Testis (tissue), 3 donors: ENCODE results near the gene PDCL2. TPM values are rescaled to one million over a fixed set of nuclear protein-coding genes. Genes with fewer than 3 reads are reported as not detected.

Experiments used
- DNase-seq: peaks from one replicate; pipeline ENCODE4 v3.0.0-alpha.2; 2019
- H3K27ac ChIP-seq, 2 donors: fragments of 200-600 bp; sonication (generic); one replicate each; pipeline ENCODE4 v1.5.1; 2019
- H3K27me3 ChIP-seq: fragments of 200-600 bp; sonication (generic); one replicate; pipeline ENCODE4 v1.5.1; 2019
- H3K36me3 ChIP-seq: fragments of 200-600 bp; sonication (generic); one replicate; pipeline ENCODE4 v1.5.1; 2017; ENCODE audit warnings: low read depth; ENCODE audit errors: missing control alignments
- H3K4me1 ChIP-seq: fragments of 200-600 bp; sonication (generic); one replicate; pipeline ENCODE4 v1.5.1; 2019
- H3K4me3 ChIP-seq, 2 donors: fragments of 200-600 bp; sonication (generic); one replicate each; pipeline ENCODE4 v1.5.1; 2017 to 2019
- H3K9me3 ChIP-seq: fragments of 200-600 bp; sonication (generic); one replicate; pipeline ENCODE4 v1.5.1; 2017
- CTCF ChIP-seq, 3 experiments: fragments of 450-650 bp in 2 of 3; fragments of 200-600 bp in 1 of 3; sonication (generic) in 1 of 3; IDR thresholded peaks; one replicate each; pipeline ENCODE4 v1.5.1; 2016 to 2019; ENCODE audit warnings: antibody characterized with exemption in 3 of 3, mild to moderate bottlenecking in 2 of 3, moderate library complexity in 1 of 3
- POLR2A ChIP-seq: fragments of 450-650 bp; IDR thresholded peaks from one replicate; pipeline ENCODE4 v1.6.1; 2017; ENCODE audit warnings: antibody characterized with exemption, mild to moderate bottlenecking, moderate library complexity
- WGBS, 2 donors: methylation state at CpG; one replicate each; pipeline ENCODE4 v1.1.5; 2018; 5-methylcytosine and 5-hydroxymethylcytosine counted together
- intact Hi-C: fragments of 100-400 bp; cut with DNase I; formaldehyde crosslinking; loops from one replicate; pipeline ENCODE4 v1.15.1; 2023; ENCODE audit warnings: low total_unique reads
- polyA plus RNA-seq: library from polyadenylated mRNA; stranded (reverse); fragments of 350-450 nt; fragmentation: Illumina TruSeq; extraction: RNeasy Lipid Tissue Mini Kit (QIAGEN cat#74804); gene quantifications from one replicate; pipeline ENCODE4 v1.2.3, GENCODE V29; 2014; ENCODE audit warnings: low read depth, low replicate concordance; ENCODE audit not compliant: insufficient read depth
- total RNA-seq, 2 donors: library from RNA; depleted of rRNA; stranded (reverse); fragments of >200 nt; gene quantifications; one replicate each; pipeline ENCODE4 v1.2.3, GENCODE V29; 2016

PDCL2 gene
- total and polyA plus RNA-seq, 3 donors from 2014 or later, result 15.7 to 84.6 (median 28.6) TPM

GRCh38 chr4:55509266-55509665 lies 82.8 kb downstream of the PDCL2 start:
- Histone ChIP-seq H3K27ac (no peak overlapping the region), H3K27me3 (no peaks in the 10 kb centered on the region), H3K36me3 (no peaks in the 10 kb centered on the region), H3K4me1 (no peaks in the 10 kb centered on the region), H3K9me3 (no peaks in the 10 kb centered on the region), H3K4me3 (no peak overlapping the region)
- DNase-seq, result no peak
- WGBS, 2 donors, result 54 to 74% methylated on average over 3 of the region's 3 CpGs
- intact Hi-C loops, result no loop called here
- TF ChIP-seq POLR2A (no peak), CTCF (IDR thresholded peaks at IDR 0.05) (no peak)

- 75 to 89% methylated on average over 1 of the region's 1 CpG for WGBS, 2 donors
- Histone ChIP-seq H3K27me3 (no peaks in the 10 kb centered on the region), H3K9me3 (no peaks in the 10 kb centered on the region), H3K4me1 (no peaks in the 10 kb centered on the region), H3K27ac (no peak overlapping the region), H3K4me3 (no peak overlapping the region), H3K36me3 (no peaks in the 10 kb centered on the region)
- no peak for DNase-seq
- TF ChIP-seq CTCF (IDR thresholded peaks at IDR 0.05) (no peak), POLR2A (no peak)
- intact Hi-C loops, result no loop called here
Measured at GRCh38 chr4:55507612-55508011, 84.4 kb downstream of the PDCL2 start.

Other genes with a start within 250 kb of the PDCL2 start
- gene SRD5A3, start 246.0 kb downstream of the PDCL2 start, total RNA-seq, result 1 to 10 TPM; 4.9 to 8.0 TPM
- 7.8 TPM for gene SRD5A3, start 246.0 kb downstream of the PDCL2 start, polyA plus RNA-seq
- gene TMEM165, start 196.3 kb downstream of the PDCL2 start, total RNA-seq, result 100 to 1,000 TPM in 1 of 2 donors, 10 to 100 TPM in 1; 94.8 to 122 TPM
- gene TMEM165, start 196.3 kb downstream of the PDCL2 start, polyA plus RNA-seq, result 39.9 TPM
- gene CLOCK, start 45.3 kb downstream of the PDCL2 start, total RNA-seq, result 10 to 100 TPM; 43.4 to 48.6 TPM
- 41.9 TPM for gene CLOCK, start 45.3 kb downstream of the PDCL2 start, polyA plus RNA-seq
- gene NMU, start 44.1 kb upstream of the PDCL2 start, total RNA-seq, result 1 to 10 TPM; 4.3 to 6.3 TPM
- 0.58 TPM for gene NMU, start 44.1 kb upstream of the PDCL2 start, polyA plus RNA-seq
- gene EXOC1L, start 227.5 kb upstream of the PDCL2 start, total RNA-seq, result under 1 TPM in 1 of 2 donors, not detected in 1; 0.50 TPM
- gene EXOC1L, start 227.5 kb upstream of the PDCL2 start, polyA plus RNA-seq, result not detected